Esophagus muscularis mucosa (tissue), 4 donors: ENCODE data around the gene TRMT1. TPM values are rescaled to one million over a fixed set of nuclear protein-coding genes. Genes with fewer than 3 reads are reported as not detected.

Experiments used
- DNase-seq: peaks from one replicate; pipeline ENCODE4 v3.0.0-alpha.2; 2017; ENCODE audit errors: extremely low spot score
- H3K27ac ChIP-seq, 4 donors: fragments of 200-600 bp; sonication (generic); replicated peaks in 1 of 4; 1 replicate in 3 of 4; 2 replicates in 1 of 4; pipeline ENCODE4 v1.5.1; 2016 to 2019; ENCODE audit warnings: mild to moderate bottlenecking in 1 of 4
- H3K27me3 ChIP-seq, 4 donors: fragments of 200-600 bp; sonication (generic); one replicate each; pipeline versions ENCODE4 v1.5.1 to v1.6.0; 2016 to 2019
- H3K36me3 ChIP-seq, 4 donors: fragments of 200-600 bp; sonication (generic); one replicate each; pipeline ENCODE4 v1.5.1; 2016 to 2019
- H3K4me1 ChIP-seq, 4 donors: fragments of 200-600 bp; sonication (generic); one replicate each; pipeline ENCODE4 v1.5.1; 2016 to 2019
- H3K4me3 ChIP-seq, 4 donors: fragments of 200-600 bp; sonication (generic); 1 replicate in 2 of 4; 2 replicates in 2 of 4; pipeline ENCODE4 v1.5.1; 2016 to 2019; ENCODE audit warnings: mild to moderate bottlenecking in 4 of 4, moderate library complexity in 1 of 4
- H3K9me3 ChIP-seq, 4 donors: fragments of 200-600 bp; sonication (generic); 1 replicate in 3 of 4; 2 replicates in 1 of 4; pipeline ENCODE4 v1.5.1; 2016 to 2019
- EP300 ChIP-seq: sonication (generic); formaldehyde crosslinking; IDR thresholded peaks from one replicate; pipeline ENCODE4 v1.6.1; 2017; ENCODE audit warnings: antibody characterized with exemption
- POLR2A ChIP-seq: fragments of 450-650 bp; IDR thresholded peaks from one replicate; pipeline ENCODE4 v1.6.1; 2017; ENCODE audit warnings: antibody characterized with exemption, moderate library complexity, mild to moderate bottlenecking, low read depth
- POLR2AphosphoS5 ChIP-seq, 2 donors: sonication (generic); formaldehyde crosslinking; IDR thresholded peaks; one replicate each; pipeline ENCODE4 v1.6.1; 2017; ENCODE audit warnings: antibody characterized with exemption in 2 of 2
- WGBS: methylation state at CpG from one replicate; pipeline ENCODE4 v1.1.5; 2018; 5-methylcytosine and 5-hydroxymethylcytosine counted together
- intact Hi-C: fragments of 100-400 bp; cut with DNase I; formaldehyde crosslinking; loops from one replicate; pipeline ENCODE4 v1.15.1; 2023
- total RNA-seq, 4 donors: library from RNA; depleted of rRNA; stranded (reverse); fragments of >200 nt; gene quantifications; one replicate each; pipeline versions ENCODE4 v1.1.0 to v1.2.1, GENCODE V29; 2016
- TF ChIP-seq, protein P1 (sequence below), 3 experiments: fragments of 200-600 bp in 2 of 3; fragments of 450-650 bp in 1 of 3; sonication (generic) in 2 of 3; IDR thresholded peaks; one replicate each; pipeline ENCODE4 v1.5.1; 2017 to 2019; ENCODE audit warnings: antibody characterized with exemption in 3 of 3, mild to moderate bottlenecking in 2 of 3, moderate library complexity in 1 of 3

The TRMT1 gene
- total RNA-seq, 4 donors from 2014 or later: 21.4 to 27.6 (median 26.9) TPM

- intact Hi-C loops: loop anchor here (2.0 kb wide), 1 partner anchor 29 kb away; no protein-coding TSS in a partner anchor
- no peak for DNase-seq
- Histone ChIP-seq H3K27ac (peak overlapping the region; percentile 79 to 90 (median 86)), H3K27me3 (no peaks in the 10 kb centered on the region), H3K4me1 (peaks cover 55 to 81% (median 79%) of the 10 kb centered on the region in 4 donors), H3K9me3 (no peaks in the 10 kb centered on the region), H3K36me3 (peaks cover 5 to 46% (median 41%) of the 10 kb centered on the region in 4 donors), H3K4me3 (peak overlapping the region in 1 of 4 donors; percentile 14)
- 41% methylated on average over 25 of the region's 25 CpGs for WGBS
- TF ChIP-seq, protein P1, sequence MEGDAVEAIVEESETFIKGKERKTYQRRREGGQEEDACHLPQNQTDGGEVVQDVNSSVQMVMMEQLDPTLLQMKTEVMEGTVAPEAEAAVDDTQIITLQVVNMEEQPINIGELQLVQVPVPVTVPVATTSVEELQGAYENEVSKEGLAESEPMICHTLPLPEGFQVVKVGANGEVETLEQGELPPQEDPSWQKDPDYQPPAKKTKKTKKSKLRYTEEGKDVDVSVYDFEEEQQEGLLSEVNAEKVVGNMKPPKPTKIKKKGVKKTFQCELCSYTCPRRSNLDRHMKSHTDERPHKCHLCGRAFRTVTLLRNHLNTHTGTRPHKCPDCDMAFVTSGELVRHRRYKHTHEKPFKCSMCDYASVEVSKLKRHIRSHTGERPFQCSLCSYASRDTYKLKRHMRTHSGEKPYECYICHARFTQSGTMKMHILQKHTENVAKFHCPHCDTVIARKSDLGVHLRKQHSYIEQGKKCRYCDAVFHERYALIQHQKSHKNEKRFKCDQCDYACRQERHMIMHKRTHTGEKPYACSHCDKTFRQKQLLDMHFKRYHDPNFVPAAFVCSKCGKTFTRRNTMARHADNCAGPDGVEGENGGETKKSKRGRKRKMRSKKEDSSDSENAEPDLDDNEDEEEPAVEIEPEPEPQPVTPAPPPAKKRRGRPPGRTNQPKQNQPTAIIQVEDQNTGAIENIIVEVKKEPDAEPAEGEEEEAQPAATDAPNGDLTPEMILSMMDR (IDR thresholded peaks at IDR 0.05): peak in 1 of 3 experiments; percentile 2
- TF ChIP-seq EP300: no peak
- TF ChIP-seq POLR2AphosphoS5 (IDR thresholded peaks at IDR 0.05): peak in 1 of 2 donors; percentile 17
- TF ChIP-seq POLR2A: no peak
These were observed 25.0 kb downstream of the TRMT1 start for GRCh38 chr19:13091400-13092157.

DNA sequence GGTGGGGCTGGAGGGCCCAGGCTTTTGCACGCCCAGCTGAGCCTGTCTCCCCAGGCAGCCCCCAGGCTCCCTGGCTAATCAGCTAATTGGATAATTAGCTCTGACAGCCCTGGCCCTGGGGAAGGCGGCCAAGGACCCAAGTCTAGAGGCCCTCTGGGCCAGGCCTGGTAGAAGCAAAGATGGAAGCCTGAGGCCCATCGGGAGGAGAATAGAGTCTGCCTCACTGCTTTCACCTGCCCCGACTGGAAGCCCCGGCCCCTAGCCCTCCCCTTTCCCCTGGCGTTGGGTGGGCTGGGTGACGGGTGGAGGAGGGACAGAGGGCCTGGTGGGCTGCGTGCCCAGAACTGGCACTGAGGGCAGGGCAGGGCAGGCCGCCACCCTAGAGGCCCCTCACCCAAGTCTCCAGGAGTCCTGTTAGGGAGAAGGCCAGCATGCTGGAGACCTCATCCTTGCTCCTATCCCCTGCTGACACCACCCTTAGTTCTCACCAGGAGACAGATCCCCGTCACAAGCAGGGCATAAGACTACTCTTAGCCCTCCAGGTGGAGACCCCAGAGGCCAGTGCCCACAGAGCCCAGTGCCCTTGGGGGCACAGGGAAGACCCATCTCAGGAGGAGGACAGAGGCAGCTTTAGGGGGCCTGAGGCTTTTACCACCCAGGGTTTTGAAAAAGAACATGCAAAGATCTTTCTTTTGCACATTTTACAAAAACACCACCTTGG is 25.9 kb downstream of the TRMT1 start:
- Histone ChIP-seq H3K27ac (peak overlapping the region; percentile 79 to 90 (median 86)), H3K27me3 (no peaks in the 10 kb centered on the region), H3K9me3 (no peaks in the 10 kb centered on the region), H3K4me1 (peaks cover 62 to 81% (median 78%) of the 10 kb centered on the region in 4 donors), H3K4me3 (no peak overlapping the region), H3K36me3 (peaks cover 5 to 48% (median 40%) of the 10 kb centered on the region in 4 donors)
- DNase-seq: no peak
- intact Hi-C loops: loop anchor here (2.0 kb wide), 1 partner anchor 28 kb away; no protein-coding TSS in a partner anchor
- TF ChIP-seq POLR2A (no peak), EP300 (no peak), POLR2AphosphoS5 (IDR thresholded peaks at IDR 0.05) (no peak)
- TF ChIP-seq, protein P1 (IDR thresholded peaks at IDR 0.05): no peak
- 85% methylated on average over 9 of the region's 10 CpGs for WGBS

DNA sequence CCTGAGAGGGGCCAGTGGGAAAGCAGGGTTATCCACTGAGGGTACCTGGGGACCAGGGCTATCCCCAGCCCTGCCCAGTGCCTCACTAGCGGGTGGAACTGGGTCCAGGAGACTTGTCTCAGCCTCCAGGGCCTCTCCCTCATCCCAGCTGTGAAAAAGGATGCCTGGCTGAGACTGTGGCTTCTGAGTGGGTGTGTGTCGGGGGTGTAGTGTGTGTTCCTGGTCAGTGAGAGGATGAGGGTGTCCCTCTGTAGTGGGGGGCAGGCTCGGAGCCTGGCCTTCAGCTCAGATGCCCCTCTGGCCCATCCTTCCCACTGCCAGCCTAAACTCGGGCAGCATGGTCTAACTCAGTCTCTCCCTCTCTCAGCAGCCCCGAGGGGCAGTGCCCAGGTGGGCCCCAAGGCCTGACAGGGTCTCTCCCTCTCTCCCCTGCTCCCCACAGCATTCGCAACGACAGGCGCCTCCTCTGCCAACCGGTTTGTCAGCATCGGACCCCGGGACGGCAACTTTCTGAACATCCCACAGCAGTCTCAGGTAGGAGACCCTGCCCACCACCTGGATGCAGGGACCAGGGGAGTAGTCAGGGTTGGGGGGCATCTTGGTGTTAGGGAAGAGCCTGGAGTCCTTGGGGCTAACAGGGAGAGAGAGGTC is 26.6 kb downstream of the TRMT1 start:
- intact Hi-C loops: loop anchor here (2.0 kb wide), 1 partner anchor 27 kb away; no protein-coding TSS in a partner anchor
- no peak for DNase-seq
- no peaks in the 10 kb centered on the region for H3K27me3 ChIP-seq
- peaks cover 62 to 81% (median 78%) of the 10 kb centered on the region in 4 donors for H3K4me1 ChIP-seq
- H3K27ac ChIP-seq: peak overlapping the region; percentile 79 to 90 (median 86)
- TF ChIP-seq EP300 (no peak), POLR2AphosphoS5 (IDR thresholded peaks at IDR 0.05) (no peak), POLR2A (no peak)
- TF ChIP-seq, protein P1 (IDR thresholded peaks at IDR 0.05): no peak
- no peak overlapping the region for H3K4me3 ChIP-seq
- 78% methylated on average over 7 of the region's 12 CpGs for WGBS
- H3K9me3 ChIP-seq: no peaks in the 10 kb centered on the region
- H3K36me3 ChIP-seq: peaks cover 5 to 48% (median 35%) of the 10 kb centered on the region in 4 donors

- WGBS: 91% methylated on average over 5 of the region's 5 CpGs
- Histone ChIP-seq H3K27me3 (no peaks in the 10 kb centered on the region), H3K36me3 (peaks cover 0 to 45% (median 29%) of the 10 kb centered on the region in 4 donors), H3K4me1 (peaks cover 55 to 74% (median 71%) of the 10 kb centered on the region in 4 donors), H3K27ac (peak overlapping the region; percentile 79 to 90 (median 86)), H3K4me3 (no peak overlapping the region), H3K9me3 (no peaks in the 10 kb centered on the region)
- TF ChIP-seq, protein P1 (IDR thresholded peaks at IDR 0.05): peak in 1 of 3 experiments; percentile 32
- TF ChIP-seq POLR2A: no peak
- DNase-seq: no peak
- intact Hi-C loops: no loop called here
These were observed 27.2 kb downstream of the TRMT1 start for GRCh38 chr19:13089139-13089856.
